Left forelimb (tissue), 1 donor: Measurements from ENCODE around the gene EEIG2.
A peak's percentile ranks its signal among the peaks of the same experiment; 100 is the strongest.

ENCODE experiments used
- DNase-seq: peaks from one replicate; pipeline ENCODE4 v3.0.0-alpha.2; 2018; ENCODE audit warnings: low spot score

The EEIG2 gene

DNA sequence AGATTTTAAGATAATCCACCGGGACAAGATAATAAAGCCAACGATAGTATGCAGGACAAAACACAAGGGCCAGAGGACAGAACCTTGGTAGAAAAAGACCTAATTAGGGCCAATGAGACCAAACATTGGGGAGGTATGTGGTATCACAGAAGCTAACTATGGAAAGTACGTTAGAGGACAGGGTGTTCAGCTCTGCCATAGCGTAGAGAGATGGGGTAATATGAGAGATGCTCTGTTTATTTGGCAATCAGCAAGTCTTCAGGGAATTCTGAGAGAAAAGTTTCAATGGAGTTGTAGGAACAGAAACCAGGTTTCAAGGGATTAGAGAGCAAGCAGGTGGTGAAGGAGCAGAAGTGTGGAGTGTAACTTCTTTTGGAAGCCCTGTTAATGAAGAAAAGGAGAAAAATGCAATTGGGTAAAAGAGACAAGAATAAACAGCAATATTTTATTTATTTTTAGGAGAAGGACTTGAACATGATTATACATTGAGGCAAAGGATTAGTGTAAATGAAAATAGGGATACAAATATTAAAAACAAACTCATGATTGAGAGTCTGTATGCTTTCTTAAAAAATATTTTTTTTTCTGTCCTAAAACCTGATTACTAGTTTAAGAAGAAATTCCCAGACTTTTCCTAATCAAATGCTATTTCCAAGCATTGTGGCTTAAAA is 24.0 kb downstream of the EEIG2 start:
- no peak for DNase-seq

DNA sequence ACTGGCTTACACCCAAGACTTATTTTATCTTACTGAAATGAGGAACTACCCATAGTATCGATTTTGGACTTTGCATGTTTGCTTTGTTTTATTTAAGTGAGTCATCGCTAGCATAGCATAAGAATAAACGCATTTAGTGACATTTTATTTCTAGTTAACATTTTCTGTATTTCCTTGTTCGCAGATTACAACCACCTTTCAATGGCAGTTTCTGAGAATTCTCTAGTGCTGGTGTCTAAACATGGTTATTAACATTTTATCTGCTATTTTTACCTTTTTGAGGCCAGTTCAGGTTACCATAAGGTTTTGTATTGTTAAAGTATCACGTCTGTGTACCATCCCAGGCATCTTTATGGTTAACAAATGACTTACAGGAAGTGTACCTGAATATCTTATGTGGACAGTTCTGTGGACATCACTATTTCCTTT is 24.5 kb downstream of the EEIG2 start:
- no peak for DNase-seq

DNA sequence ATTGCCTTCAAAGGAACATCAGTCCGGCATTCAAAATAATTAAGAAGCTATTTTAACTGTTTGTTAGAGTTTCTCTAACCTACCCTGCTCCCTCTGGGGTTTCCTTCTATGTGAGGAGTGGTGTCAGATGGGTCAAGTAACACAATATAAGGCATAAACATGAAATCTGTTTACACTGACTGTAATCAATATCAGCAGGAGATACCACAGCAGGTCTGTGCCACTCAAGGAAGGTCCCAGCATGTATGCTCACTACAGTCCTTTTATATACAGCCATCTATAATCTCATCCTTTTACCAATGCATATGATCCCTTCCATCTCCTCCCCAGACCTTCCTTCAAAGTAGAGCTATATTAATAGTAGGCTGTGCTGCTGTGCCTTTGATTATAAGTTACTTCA is 25.4 kb downstream of the EEIG2 start:
- DNase-seq = no peak

DNA sequence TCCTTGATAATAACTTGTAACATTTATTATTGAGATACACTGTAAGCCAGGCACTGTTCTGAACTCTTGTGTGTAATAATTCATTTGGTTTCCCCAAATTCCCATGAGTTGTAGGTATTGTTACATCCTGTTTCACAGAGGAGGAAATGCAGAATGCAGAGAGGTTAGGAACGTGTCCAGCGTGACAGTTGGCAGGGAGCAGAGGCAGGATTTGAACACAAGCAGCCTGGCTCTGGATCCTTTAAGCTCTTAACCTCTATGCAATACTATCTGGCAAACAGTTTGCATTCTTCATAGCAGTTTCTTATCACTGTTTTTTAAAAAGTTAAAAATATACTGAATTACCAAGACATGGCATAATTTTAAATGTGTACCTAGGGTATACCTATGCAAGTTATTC is 30.5 kb downstream of the EEIG2 start:
- no peak for DNase-seq

DNA sequence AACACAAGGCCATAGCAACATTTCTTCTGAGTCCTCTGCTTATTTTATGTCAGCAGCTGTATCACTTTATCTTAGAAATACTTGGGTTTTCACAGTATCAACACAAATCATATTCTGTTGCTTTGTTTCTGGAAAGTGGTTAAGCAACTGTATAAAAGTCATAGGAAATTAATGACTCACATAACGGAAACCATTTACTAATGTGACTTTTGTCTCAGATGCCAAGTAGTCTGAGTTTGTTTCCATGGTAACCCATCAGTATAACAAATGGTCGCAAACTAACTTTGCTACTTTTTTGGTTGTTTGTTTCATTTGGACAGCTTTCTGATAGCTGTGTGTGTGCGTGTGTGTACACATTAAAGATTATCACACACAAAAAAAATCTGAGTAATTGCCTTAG is 31.1 kb downstream of the EEIG2 start:
- no peak for DNase-seq

DNA sequence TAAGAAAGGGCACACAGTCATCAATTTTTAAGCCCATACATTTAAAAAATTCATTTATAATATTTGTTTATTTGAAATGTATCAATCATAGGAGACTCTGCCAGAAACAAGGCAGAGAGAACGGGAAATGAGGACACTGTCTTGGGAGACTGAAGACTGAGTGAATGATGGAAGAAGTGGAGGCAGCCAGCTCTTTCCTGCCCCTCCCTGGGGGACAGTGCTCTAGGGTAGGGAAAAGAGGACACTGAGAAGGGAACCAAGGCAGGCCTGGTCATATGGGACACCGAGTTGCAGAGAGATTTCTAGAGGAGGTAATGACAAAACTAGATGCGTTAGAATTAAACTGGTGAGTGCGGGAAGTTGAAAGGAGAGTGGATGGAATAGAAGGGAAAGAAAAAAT is 31.6 kb downstream of the EEIG2 start:
- no peak for DNase-seq

DNA sequence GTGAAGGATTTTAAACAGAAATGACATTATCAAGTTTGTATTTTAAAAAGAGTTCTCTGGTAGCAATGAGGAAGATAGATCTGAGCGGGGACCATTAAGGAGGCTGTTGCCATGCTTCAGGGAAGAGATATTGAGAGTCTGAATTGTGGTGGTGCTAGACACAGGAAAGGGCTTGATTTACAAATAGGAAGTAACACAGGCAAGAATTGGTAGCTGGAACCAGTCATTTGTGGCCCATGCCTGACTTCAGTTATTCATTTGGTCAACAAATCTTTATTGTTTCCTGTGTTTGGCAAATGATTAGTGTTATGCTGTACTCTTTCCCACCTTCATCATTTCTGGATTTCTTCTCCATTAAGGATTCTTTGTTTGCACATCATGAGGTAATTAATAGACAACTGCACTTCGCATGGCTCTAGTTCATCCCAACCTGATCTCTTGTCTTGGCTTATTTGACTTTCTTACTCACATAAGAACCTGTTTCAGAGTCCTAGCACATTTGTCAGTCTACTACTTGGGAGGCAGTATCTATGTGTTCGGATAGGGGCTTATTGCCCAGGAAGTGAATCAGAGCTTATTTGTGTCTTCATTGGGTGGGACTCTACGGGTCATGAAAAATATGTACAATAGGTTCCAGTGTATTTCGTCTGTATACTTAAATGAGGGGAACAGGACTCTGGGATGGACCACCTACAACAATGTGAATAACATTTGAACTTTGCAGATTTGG is 32.3 kb downstream of the EEIG2 start:
- no peak for DNase-seq

DNA sequence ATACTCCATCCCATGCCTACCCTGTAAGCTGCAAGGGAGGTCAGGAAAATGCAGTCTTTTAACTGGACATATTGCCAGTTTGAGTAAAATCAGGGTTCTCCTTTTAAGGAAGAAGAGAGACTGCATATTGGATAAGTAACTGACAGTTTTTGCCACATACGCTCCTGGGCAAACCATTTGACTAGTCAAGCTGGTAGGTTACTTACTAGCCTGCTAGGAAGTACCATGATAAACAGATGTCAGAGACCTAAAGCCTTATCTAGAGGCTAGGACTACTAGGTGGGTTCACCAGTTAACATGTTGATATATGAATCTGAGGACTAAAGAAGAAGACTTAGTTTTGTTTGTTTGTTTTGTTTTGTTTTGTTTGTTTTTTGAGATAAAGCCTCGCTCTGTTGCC is 33.5 kb downstream of the EEIG2 start:
- DNase-seq = no peak

DNA sequence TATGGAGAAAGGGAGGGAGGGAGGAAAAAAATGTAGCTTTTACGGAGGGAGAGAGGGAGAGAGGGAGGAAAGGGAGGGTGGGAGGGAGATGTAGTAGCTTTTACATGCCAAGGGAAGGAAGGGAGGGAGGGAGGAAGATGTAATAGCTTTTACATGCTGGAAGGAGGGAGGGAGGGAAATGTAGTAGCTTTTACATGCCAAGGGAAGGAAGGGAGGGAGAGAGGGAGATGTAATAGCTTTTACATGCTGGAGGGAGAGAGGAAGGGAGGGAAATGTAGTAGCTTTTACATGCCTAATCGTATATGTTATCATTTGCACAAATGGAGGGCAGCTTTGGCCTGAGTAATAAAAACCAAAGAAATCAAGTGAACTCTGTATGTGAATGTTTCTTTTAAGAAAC is 35.6 kb downstream of the EEIG2 start:
- DNase-seq = no peak

DNA sequence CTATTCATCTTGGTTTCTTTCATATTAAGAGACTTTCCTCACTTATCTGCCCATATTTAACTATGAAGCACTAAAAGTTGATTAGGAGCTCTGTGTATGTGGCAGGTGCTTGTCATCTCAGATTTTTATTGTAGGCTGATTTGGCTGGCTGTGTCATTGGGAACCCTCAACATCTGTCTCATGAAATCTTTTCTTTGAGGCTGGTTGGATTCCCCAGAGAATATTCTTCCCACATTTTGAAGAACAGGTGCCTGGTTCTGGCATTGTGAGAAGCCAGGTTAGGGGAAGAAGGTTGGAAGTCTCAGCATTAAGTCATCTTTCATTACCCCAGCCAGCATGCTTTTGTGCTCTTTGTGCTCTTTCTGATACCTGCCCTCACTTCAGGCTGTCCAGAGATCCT is 37.1 kb downstream of the EEIG2 start:
- no peak for DNase-seq

DNA sequence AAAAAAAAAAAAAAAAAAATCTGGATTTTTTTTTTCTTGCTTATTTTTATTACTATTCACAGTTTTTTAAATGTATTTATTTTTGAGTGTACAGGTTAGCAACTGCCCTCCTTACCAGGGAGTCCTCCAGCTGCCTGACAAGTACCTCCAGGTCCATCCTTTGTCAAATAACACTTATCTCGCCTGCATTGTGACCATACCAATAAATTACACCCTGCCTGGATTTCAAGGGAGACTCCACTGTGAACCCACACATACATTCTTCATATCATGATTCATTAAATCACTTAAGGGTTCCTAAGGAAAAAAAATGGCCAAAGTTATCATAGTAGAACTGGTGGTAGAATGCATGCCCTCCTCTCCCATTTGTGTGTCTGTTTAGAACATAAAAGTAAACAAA is 38.4 kb downstream of the EEIG2 start:
- DNase-seq = no peak

DNA sequence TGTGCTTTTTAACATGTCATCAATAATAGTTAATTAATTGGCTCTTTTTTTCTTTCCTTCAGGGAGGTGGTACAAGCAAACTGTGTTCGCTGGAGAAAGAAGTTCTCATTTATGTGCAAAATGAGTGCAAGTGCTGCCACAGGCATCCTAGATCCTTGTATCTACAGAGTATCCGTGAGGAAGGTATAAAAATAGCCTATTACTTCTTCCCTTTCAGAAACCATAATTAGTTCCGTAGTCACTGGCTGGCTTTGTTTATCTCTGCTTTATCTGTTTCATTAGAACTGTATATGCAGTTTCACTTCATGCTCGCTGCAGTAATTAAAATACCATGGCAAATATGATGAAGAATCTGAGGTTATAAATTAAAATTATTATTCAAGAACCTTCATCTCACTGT is 40.6 kb downstream of the EEIG2 start:
- no peak for DNase-seq

DNA sequence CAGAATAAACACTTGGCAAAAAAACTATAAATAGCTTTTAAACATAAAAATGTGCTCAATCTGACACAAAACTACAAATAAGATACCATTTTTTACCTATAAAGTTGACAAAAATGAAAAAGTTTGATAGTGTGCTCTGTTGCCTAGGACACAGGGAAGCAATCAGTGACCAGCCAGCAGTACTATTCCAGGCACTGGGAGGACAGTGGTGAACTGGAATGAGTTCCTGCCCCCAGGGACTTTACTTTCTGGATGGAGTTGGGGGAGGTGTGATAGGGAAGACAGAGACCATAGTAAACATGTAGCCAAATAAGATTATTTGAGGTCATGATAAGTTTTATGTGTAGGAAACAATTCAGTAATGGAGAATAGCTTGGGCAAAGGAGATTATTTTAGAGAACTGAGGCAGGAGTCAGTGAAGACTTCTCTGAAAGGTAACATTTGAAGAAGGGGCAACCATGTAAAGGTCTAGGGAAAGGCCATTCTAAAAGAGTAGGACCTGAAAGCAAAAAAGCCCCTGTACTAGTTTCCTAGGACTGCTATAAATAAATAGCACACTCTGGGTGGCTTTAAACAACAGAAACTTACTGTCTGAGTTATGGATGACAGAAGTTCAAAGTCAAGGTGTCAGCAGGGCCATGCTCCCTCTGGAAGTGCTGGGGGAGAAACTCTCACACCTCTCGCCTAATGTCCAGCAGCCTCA is 42.0 kb downstream of the EEIG2 start:
- DNase-seq = no peak

DNA sequence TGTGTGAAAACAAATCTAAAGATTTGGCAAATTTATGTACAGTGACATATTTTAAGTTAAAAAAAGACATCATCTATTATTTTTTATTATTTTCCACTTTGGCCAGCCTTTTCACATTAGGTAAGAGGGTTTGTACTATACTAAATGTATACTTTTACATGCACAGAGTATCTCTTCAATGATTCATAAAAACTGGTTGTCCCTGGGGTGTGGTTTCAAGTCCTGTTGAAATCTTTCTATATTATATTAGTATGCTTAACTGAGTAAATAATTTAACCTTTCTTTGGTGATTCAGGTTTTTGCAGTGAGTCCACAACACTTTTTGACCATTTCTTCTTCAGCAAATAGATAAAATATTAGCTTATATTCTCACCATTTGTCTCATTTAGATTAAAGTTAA is 45.7 kb downstream of the EEIG2 start:
- DNase-seq = no peak

DNA sequence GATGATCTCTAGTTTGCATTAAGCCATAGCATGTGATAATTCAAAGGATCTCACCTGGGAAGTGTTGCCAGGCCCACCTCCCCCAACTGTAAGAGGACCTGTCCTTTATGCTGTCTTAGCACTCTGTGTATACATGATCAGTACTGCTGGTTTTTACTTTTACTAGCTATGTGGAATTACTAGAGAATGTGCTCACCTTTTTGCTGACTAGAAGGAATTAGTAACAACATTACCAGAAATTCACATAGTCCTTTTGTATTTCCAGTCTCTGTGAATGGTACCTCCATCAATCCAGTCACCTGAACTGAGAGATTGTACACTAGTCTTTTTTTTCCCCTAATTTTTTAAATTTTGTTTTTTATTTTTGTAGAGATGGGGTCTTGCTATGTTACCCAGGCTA is 46.6 kb downstream of the EEIG2 start:
- no peak for DNase-seq

DNA sequence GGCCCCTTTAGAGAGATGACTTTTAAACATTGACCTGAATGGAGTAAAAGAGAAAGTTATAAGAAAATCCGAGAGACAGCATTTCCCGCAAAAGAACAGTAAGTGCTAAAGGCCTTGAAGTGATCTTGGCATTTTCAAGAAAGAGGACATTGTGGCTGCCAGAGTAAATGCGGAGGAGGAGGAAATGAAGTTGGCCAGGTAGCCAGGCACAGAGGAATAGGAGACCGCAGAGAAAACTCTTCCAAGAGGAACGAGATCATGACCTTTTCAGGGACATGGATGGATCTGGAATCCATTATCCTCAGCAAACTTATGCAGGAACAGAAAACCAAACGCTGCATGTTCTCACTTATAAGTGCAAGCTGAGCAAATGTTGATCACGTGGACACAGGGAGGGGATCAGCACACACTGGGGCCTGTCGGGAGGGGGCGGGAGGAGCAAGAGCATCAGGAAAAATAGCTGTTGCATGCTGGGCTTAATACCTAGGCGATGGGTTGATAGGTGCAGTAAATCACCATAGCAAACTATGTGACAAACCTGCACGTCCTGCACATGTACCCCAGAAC is 49.7 kb downstream of the EEIG2 start:
- DNase-seq = peak; percentile 65
